NCI-H128 (cell line): ENCODE data around the gene TSKU.

Experiments used
- DNase-seq: peaks from one replicate; lab custom pipeline; 2025; ENCODE audit not compliant: unreplicated experiment; lab: John Stamatoyannopoulos, UW

TSKU gene

GRCh38 chr11:76769645-76770586, 13.2 kb upstream of the TSKU start:
- DNase-seq: no peak

- DNase-seq: no peak
Observed at GRCh38 chr11:76770642-76771445, 12.3 kb upstream of the TSKU start.

- no peak for DNase-seq
Observed at GRCh38 chr11:76771446-76772099, 11.6 kb upstream of the TSKU start.

GRCh38 chr11:76772100-76772782, 10.9 kb upstream of the TSKU start:
- no peak for DNase-seq

GRCh38 chr11:76772783-76773106, 10.4 kb upstream of the TSKU start:
- DNase-seq: no peak

GRCh38 chr11:76773921-76774361, 9.2 kb upstream of the TSKU start:
- DNase-seq: no peak

- DNase-seq: no peak
Observed at GRCh38 chr11:76776472-76776871, 6.7 kb upstream of the TSKU start.

- DNase-seq: no peak
Observed at GRCh38 chr11:76777305-76777704, 5.9 kb upstream of the TSKU start.

- DNase-seq: no peak
Observed at GRCh38 chr11:76777876-76778275, 5.3 kb upstream of the TSKU start.

GRCh38 chr11:76778874-76779273, 4.3 kb upstream of the TSKU start:
- no peak for DNase-seq

- DNase-seq: no peak
Observed at GRCh38 chr11:76781046-76781801, 1.9 kb upstream of the TSKU start.

- DNase-seq: no peak
Observed at GRCh38 chr11:76781807-76782530, 1.2 kb upstream of the TSKU start.

GRCh38 chr11:76782531-76783293, 444 bp upstream of the TSKU start:
- DNase-seq: peak; percentile 80

GRCh38 chr11:76783896-76784813, 999 bp downstream of the TSKU start:
- no peak for DNase-seq

GRCh38 chr11:76785513-76785912, 2.4 kb downstream of the TSKU start:
- DNase-seq: no peak

- no peak for DNase-seq
Observed at GRCh38 chr11:76786016-76786415, 2.9 kb downstream of the TSKU start.

- DNase-seq: no peak
Observed at GRCh38 chr11:76786441-76787014, 3.4 kb downstream of the TSKU start.
